BLaER1 treated with 17β-estradiol and CSF1 and Interleukin-3, amounts not matched to agents 10 nM and 100 nM (cell line): ENCODE results near the gene AZGP1.
"Not testable (repeated sequence)": the region's sequence is repeated elsewhere in the genome, so short reads cannot be mapped to it uniquely, and the experiment has no call there.

Experiments
- H3K27ac ChIP-seq, 11 experiments: shearing (Covaris generic); formaldehyde crosslinking; 2 replicates each; pipeline ENCODE4 v1.8.1; 2022
- H3K27me3 ChIP-seq, 11 experiments: shearing (Covaris generic); formaldehyde crosslinking; 2 replicates each; pipeline ENCODE4 v1.8.1; 2022
- H3K36me3 ChIP-seq, 11 experiments: shearing (Covaris generic); formaldehyde crosslinking; 2 replicates each; pipeline ENCODE4 v1.8.1; 2022
- H3K4me1 ChIP-seq, 10 experiments: shearing (Covaris generic); formaldehyde crosslinking; 2 replicates each; pipeline ENCODE4 v1.8.1; 2022
- H3K4me2 ChIP-seq, 11 experiments: shearing (Covaris generic); formaldehyde crosslinking; 2 replicates each; pipeline ENCODE4 v1.8.1; 2022
- H3K4me3 ChIP-seq, 10 experiments: shearing (Covaris generic); formaldehyde crosslinking; 2 replicates each; pipeline ENCODE4 v1.8.1; 2022
- H3K9ac ChIP-seq, 11 experiments: shearing (Covaris generic); formaldehyde crosslinking; 2 replicates each; pipeline ENCODE4 v1.8.1; 2022
- H3K9me3 ChIP-seq, 11 experiments: shearing (Covaris generic); formaldehyde crosslinking; replicated peaks in 1 of 11; 2 replicates each; pipeline ENCODE4 v1.8.1; 2022
- H4K20me1 ChIP-seq, 11 experiments: shearing (Covaris generic); formaldehyde crosslinking; 2 replicates each; pipeline ENCODE4 v1.8.1; 2022
- Cebpa-rat ChIP-seq, 11 experiments: shearing (Covaris generic); IDR thresholded peaks; 2 replicates each; pipeline ENCODE4 v1.8.1; 2022

Gene AZGP1

DNA sequence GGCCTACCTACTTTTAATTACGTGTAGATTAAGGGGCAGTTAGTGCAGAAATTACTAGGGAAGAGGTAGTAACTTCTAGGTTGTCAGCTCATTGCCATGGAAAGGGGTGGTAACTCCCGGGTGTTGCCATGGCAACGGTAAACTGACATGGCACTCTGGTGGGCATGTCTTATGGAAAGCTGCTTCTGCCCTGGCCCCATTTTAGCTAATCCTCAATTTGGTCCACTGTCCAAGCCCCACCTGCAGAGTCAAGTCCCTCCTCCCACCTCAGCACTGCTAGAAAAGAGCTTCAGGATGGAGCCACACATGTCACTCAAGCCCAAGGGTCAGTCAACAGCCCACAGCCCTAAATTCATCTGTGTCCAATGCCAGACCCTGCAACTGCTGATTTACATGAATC, 32.1 kb upstream of the AZGP1 start:
- Histone ChIP-seq H4K20me1 (no peaks in the 10 kb centered on the region), H3K4me2 (no peak overlapping the region), H3K9ac (no peak overlapping the region), H3K27ac (no peak overlapping the region), H3K4me1 (no peaks in the 10 kb centered on the region), H3K36me3 (no peaks in the 10 kb centered on the region), H3K4me3 (no peak overlapping the region), H3K9me3 (no peaks in the 10 kb centered on the region), H3K27me3 (no peaks in the 10 kb centered on the region)
- TF ChIP-seq Cebpa-rat (IDR thresholded peaks at IDR 0.05) = no peak

DNA sequence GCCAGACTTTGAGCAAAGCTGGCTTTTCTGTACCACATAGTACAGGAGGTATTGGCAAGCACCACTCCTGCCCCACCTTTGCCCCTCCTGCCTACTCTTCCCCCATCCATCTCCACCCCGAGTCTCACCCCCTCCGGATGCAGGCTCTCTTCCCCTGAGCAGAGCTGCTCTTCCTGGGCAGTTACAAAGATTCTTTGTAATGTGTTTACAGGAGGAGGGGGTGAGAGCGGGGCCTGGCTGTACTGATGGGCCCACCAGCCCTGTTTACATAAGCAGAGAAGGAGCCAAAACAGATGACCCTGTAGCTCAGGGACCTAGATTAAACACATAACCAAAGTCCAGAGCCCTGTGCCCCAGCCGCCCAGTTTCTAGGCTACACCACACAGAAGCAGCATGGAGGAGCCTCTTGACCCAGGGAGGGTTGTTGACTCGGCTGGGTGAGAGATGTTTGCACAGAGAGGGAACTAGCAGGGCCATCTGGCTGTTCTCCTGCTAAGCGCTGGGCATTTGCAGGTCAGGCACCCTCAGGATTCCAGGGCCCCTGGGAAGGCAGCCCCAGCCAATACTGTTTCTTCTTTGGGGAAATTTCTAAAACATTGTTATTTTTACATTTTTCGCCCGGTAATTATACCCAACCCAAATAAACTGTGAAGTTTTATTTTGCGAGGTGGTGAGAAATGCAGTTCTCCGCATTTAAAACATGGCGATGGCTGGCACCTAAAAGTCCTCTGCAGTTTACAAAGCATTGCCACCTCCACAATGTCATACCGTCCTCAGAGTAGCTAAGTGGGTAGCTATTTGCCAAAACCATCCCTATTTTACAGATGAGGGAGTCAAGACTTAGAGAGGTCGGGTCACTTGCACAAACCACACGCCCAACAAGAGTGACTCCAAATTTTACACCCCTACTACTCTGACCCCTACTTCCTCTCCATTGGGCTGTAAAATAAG, 28.2 kb upstream of the AZGP1 start:
- Histone ChIP-seq H3K4me2 (no peak overlapping the region), H3K36me3 (no peaks in the 10 kb centered on the region), H3K27ac (no peak overlapping the region), H3K9me3 (no peaks in the 10 kb centered on the region), H3K4me3 (no peak overlapping the region), H3K9ac (no peak overlapping the region), H3K27me3 (no peaks in the 10 kb centered on the region), H4K20me1 (no peaks in the 10 kb centered on the region), H3K4me1 (no peaks in the 10 kb centered on the region)
- no peak for TF ChIP-seq Cebpa-rat (IDR thresholded peaks at IDR 0.05)

DNA sequence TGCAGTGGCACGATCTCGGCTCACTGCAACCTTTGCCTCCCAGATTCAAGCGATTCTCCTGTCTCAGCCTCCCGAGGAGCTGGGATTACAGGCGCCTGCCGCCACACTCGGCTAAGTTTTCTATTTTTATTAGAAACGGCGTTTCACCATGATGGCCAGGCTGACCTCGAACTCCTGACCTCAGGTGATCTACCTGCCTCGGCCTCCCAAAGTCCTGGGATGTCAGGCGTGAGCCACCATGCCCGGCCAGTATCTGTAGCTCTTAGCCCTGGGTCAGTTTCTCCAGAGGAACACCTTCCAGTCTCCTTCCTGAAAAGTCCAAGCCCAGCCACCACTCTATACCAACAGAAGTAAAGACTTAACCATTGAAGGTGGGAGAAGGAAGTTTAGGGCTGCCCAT, 24.4 kb upstream of the AZGP1 start:
- TF ChIP-seq Cebpa-rat (IDR thresholded peaks at IDR 0.05) = no peak
- Histone ChIP-seq H3K4me2 (no peak overlapping the region), H3K4me1 (peaks cover 11 to 26% (median 21%) of the 10 kb centered on the region in 10 experiments; a peak in 18 of 20 replicates), H4K20me1 (no peaks in the 10 kb centered on the region), H3K4me3 (no peak overlapping the region), H3K36me3 (no peaks in the 10 kb centered on the region), H3K9ac (no peak overlapping the region), H3K27ac (no peak overlapping the region), H3K9me3 (no peaks in the 10 kb centered on the region), H3K27me3 (no peaks in the 10 kb centered on the region; a peak in 2 of 22 replicates)

DNA sequence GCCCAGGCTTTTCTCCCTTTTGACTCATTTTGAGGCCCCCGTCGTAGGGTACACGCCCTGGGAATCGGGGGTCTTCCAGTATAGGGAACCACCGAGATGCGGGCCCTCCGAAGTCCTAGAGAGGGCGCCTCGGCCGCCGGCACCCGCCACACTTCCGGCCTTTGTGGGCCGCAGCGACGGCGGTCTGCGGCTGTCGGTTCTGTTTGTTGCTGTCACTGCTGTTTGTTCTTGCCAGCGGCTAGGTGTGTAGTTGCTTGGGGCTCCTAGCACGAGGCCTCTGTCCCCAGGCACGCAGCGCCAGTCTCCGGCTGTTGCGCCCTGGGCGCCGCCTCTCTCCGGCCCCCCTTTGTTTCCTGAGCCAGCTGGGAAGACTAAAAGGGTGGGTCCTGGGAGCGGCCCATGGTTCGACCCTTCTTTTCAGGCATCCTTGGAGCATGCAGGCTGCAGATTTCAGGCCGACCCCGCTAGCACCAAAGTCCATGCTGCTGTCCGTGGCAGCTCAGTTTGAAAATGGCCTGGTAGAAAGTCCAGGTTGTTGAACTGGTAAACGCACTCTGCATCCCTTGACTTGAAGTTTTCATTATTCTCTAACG, 21.8 kb upstream of the AZGP1 start:
- peak overlapping the region; percentile 44 to 76 (median 63); a peak in 21 of 22 replicates for H3K9ac ChIP-seq
- no peaks in the 10 kb centered on the region; a peak in 2 of 22 replicates for H3K27me3 ChIP-seq
- H3K4me1 ChIP-seq = peaks cover 18 to 36% (median 22%) of the 10 kb centered on the region in 10 experiments; a peak in 18 of 20 replicates
- no peaks in the 10 kb centered on the region for H3K36me3 ChIP-seq
- peak overlapping the region; percentile 18 to 72 (median 63); a peak in 18 of 22 replicates for H3K27ac ChIP-seq
- no peaks in the 10 kb centered on the region for H3K9me3 ChIP-seq
- TF ChIP-seq Cebpa-rat (IDR thresholded peaks at IDR 0.05) = no peak
- peak overlapping the region; percentile 63 to 83 (median 75) for H3K4me2 ChIP-seq
- H3K4me3 ChIP-seq = peak overlapping the region; percentile 14 to 63 (median 52); a peak in 18 of 20 replicates
- no peaks in the 10 kb centered on the region for H4K20me1 ChIP-seq

DNA sequence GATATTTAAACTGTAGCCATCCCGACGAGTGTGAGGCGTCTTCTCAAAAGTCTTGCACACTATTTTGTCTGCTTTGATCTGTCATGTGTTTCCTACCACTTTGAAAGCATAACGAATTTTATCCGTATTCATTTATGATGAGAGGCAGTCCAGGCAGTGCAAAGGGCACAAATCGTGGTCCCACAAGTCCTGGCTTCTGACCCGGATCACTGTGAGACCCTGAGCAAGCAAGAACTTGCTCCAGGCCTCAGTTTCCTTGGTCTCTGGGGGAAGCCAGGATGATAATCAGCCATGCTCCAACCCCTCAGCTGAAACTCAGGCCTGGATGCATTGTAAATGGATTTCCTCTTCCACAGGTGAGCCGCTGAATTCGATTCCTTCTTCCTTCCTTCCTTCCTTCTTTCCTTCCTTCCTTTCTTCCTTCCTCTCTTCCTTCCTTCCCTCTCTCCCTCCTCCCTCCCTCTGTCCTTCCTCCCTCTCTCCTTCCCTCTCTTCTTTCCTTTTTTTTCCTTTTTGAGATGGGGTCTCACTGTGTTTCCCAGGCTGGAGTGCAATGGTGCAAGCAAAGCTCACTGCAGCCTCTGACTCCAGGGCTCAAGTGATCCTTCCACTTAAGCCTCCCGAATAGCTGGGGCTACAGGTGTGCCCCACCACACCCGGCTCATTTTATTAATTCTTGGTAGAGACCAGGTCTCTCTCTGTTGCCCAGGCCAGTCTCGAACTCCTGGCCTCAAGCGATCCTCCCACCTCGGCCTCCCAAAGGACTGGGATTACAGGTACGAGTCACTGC, 21.1 kb upstream of the AZGP1 start:
- peak overlapping the region; percentile 63 to 83 (median 75) for H3K4me2 ChIP-seq
- peak overlapping the region in 10 of 11 experiments; percentile 44 to 76 (median 64); a peak in 15 of 22 replicates for H3K9ac ChIP-seq
- peaks cover 18 to 37% (median 23%) of the 10 kb centered on the region in 10 experiments; a peak in 18 of 20 replicates for H3K4me1 ChIP-seq
- no peaks in the 10 kb centered on the region; a peak in 2 of 22 replicates for H3K27me3 ChIP-seq
- no peaks in the 10 kb centered on the region for H3K9me3 ChIP-seq
- H4K20me1 ChIP-seq = no peaks in the 10 kb centered on the region
- H3K36me3 ChIP-seq = no peaks in the 10 kb centered on the region
- peak overlapping the region; percentile 14 to 63 (median 52); a peak in 18 of 20 replicates for H3K4me3 ChIP-seq
- TF ChIP-seq Cebpa-rat (IDR thresholded peaks at IDR 0.05) = no peak
- H3K27ac ChIP-seq = peak overlapping the region in 9 of 11 experiments; percentile 43 to 72 (median 65); a peak in 11 of 22 replicates

DNA sequence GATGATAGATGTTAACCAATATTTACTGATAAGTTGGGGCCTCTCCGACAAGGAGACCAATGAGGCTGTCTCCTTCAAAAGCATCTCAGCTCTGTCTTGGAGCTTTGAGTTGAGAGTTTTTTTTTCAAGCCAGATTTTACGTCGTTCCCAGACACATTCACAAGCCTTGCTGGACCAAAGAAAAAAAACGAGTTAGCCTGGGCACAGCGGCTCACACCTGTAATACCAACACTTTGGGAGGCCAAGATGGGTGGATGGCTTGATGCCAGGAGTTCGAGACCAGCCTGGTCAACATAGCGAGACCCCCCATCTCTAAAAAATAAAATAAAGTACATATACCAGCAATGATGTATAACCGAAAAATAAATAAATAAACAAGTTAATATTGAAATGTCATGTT, 19.0 kb upstream of the AZGP1 start:
- Histone ChIP-seq H3K4me2 (peak overlapping the region in 3 of 11 experiments; percentile 18 to 32 (median 21); a peak in 1 of 22 replicates), H3K27me3 (no peaks in the 10 kb centered on the region; a peak in 3 of 22 replicates), H4K20me1 (no peaks in the 10 kb centered on the region), H3K9me3 (no peaks in the 10 kb centered on the region), H3K4me1 (peaks cover 18 to 37% (median 23%) of the 10 kb centered on the region in 10 experiments; a peak in 18 of 20 replicates), H3K27ac (no peak overlapping the region), H3K4me3 (no peak overlapping the region), H3K9ac (no peak overlapping the region), H3K36me3 (no peaks in the 10 kb centered on the region)
- TF ChIP-seq Cebpa-rat (IDR thresholded peaks at IDR 0.05) = no peak

DNA sequence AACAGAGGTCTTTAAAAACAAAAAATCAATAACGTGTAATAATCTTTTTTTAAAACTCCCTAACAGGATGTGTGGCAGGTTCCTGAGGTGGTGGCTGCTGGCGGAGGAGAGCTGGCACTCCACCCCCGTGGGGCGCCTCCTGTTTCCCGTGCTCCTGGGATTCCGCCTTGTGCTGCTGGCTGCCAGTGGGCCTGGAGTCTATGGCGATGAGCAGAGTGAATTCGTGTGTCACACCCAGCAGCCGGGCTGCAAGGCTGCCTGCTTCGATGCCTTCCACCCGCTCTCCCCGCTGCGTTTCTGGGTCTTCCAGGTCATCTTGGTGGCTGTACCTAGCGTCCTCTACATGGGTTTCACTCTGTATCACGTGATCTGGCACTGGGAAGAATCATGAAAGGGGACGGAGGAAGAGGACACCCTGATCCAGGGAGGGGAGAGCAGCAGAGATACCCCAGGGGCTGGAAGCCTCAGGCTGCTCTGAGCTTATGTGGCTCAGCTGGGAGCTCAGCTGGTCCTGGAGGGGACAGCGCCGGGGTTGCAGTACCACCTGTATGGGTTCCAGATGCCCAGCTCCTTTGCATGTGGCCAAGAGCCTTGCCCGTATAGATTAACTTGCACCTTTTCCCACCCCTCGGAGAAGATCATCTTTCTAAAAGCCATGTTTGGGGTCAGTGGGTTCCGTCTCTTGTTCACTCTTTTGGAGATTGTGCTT, 16.7 kb upstream of the AZGP1 start:
- H3K27me3 ChIP-seq = no peaks in the 10 kb centered on the region; a peak in 2 of 22 replicates
- H3K9ac ChIP-seq = peak overlapping the region in 1 of 11 experiments; percentile 44; a peak in 1 of 22 replicates
- H4K20me1 ChIP-seq = no peaks in the 10 kb centered on the region
- peak overlapping the region in 2 of 11 experiments; percentile 26 to 37; a peak in 3 of 22 replicates for H3K4me2 ChIP-seq
- no peaks in the 10 kb centered on the region for H3K9me3 ChIP-seq
- no peak overlapping the region for H3K4me3 ChIP-seq
- H3K27ac ChIP-seq = no peak overlapping the region
- peaks cover 12 to 25% (median 15%) of the 10 kb centered on the region in 10 experiments; a peak in 18 of 20 replicates for H3K4me1 ChIP-seq
- TF ChIP-seq Cebpa-rat (IDR thresholded peaks at IDR 0.05) = no peak
- H3K36me3 ChIP-seq = no peaks in the 10 kb centered on the region

DNA sequence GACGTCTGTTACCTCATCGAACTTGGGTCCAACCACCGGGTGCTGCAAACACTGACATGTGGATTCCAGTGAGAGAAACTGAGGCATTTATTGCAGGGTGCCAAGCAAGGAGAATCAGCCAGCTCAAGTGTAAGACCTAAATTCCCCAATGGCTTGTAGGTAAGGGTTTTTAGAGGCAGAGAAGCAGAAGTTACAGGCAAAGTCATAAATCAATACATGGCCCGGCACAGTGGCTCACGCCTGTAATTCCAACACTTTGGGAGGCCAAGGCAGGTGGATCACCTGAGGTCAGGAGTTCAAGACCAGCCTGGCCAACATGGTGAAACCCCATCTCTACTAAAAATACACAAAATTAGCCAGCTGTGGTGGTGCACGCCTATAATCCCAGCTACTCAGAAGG, 15.7 kb upstream of the AZGP1 start:
- not testable (repeated sequence) for H4K20me1 ChIP-seq, H3K9me3 ChIP-seq, H3K27me3 ChIP-seq, H3K27ac ChIP-seq, H3K4me3 ChIP-seq, H3K9ac ChIP-seq, H3K36me3 ChIP-seq, H3K4me2 ChIP-seq
- H3K4me1 ChIP-seq = peaks cover 2 to 16% (median 7%) of the 10 kb centered on the region in 10 experiments; a peak in 16 of 20 replicates
